OCI-LY1 (cell line): Measurements from ENCODE around the gene TUBA4B.

ENCODE experiments used
- H2AFZ ChIP-seq: fragments of 200-600 bp; sonication (generic), shearing (Covaris generic); 2 replicates; pipeline ENCODE4 v1.6.0; 2014; ENCODE audit warnings: antibody characterized with exemption, mild to moderate bottlenecking, low read length
- H3F3A ChIP-seq: fragments of 200-600 bp; sonication (generic), shearing (Covaris generic); 2 replicates; pipeline ENCODE4 v1.6.0; 2014; ENCODE audit warnings: mild to moderate bottlenecking, antibody characterized with exemption, low read length, moderate library complexity; ENCODE audit not compliant: insufficient read depth
- H3K27ac ChIP-seq: fragments of 200-600 bp; sonication (generic); 2 replicates; pipeline ENCODE4 v1.5.1; 2014; ENCODE audit warnings: low read length, mixed run types, mild to moderate bottlenecking, low read depth; ENCODE audit not compliant: poor library complexity, severe bottlenecking
- H3K27me3 ChIP-seq: fragments of 200-600 bp; sonication (generic); 2 replicates; pipeline ENCODE4 v1.6.0; 2014; ENCODE audit warnings: antibody characterized with exemption, mild to moderate bottlenecking, low read length, moderate library complexity; ENCODE audit not compliant: insufficient read depth
- H3K36me3 ChIP-seq: fragments of 200-600 bp; sonication (generic); 2 replicates; pipeline ENCODE4 v1.6.1; 2014; ENCODE audit warnings: mild to moderate bottlenecking, antibody characterized with exemption, low read length, moderate library complexity, mixed read lengths; ENCODE audit not compliant: insufficient read depth
- H3K4me1 ChIP-seq: fragments of 200-600 bp; sonication (generic); 2 replicates; pipeline ENCODE4 v1.5.1; 2014; ENCODE audit warnings: mild to moderate bottlenecking, low read length, moderate library complexity; ENCODE audit not compliant: insufficient read depth, severe bottlenecking
- H3K4me2 ChIP-seq: fragments of 200-600 bp; sonication (generic), shearing (Covaris generic); 2 replicates; pipeline ENCODE4 v1.6.1; 2014; ENCODE audit warnings: low read length
- H3K4me3 ChIP-seq: fragments of 200-600 bp; sonication (generic); 2 replicates; pipeline ENCODE4 v1.5.1; 2014; ENCODE audit warnings: low read length, low read depth, mild to moderate bottlenecking, mixed read lengths; ENCODE audit not compliant: poor library complexity, severe bottlenecking
- H3K79me2 ChIP-seq: fragments of 200-600 bp; shearing (Covaris generic); 2 replicates; pipeline ENCODE4 v1.6.1; 2016; ENCODE audit warnings: mixed run types, low read length, mixed read lengths; ENCODE audit not compliant: insufficient read depth
- H3K9ac ChIP-seq: fragments of 200-600 bp; sonication (generic), shearing (Covaris generic); 2 replicates; pipeline ENCODE4 v1.6.1; 2014; ENCODE audit warnings: mild to moderate bottlenecking, low read length, mixed read lengths
- H3K9me2 ChIP-seq: fragments of 200-600 bp; sonication (generic), shearing (Covaris generic); 2 replicates; pipeline ENCODE4 v1.6.1; 2014; ENCODE audit warnings: low read depth, mild to moderate bottlenecking, low read length, mixed read lengths
- H3K9me3 ChIP-seq: fragments of 200-600 bp; shearing (Covaris generic); 2 replicates; pipeline ENCODE4 v1.6.1; 2014; ENCODE audit warnings: low read length, mixed read lengths
- H4K20me1 ChIP-seq: fragments of 200-600 bp; sonication (generic), shearing (Covaris generic); 2 replicates; pipeline ENCODE4 v1.6.0; 2016; ENCODE audit warnings: mild to moderate bottlenecking, low read length; ENCODE audit not compliant: insufficient read depth
- EZH2 ChIP-seq: fragments of 200-600 bp; sonication (generic), shearing (Covaris generic); IDR thresholded peaks from 2 replicates; pipeline ENCODE4 v1.8.0; 2017; ENCODE audit warnings: borderline replicate concordance, mixed run types, mild to moderate bottlenecking, antibody characterized with exemption, low read length, moderate library complexity, mixed read lengths
- TF ChIP-seq, protein P1 (sequence below): fragments of 200-600 bp; sonication (generic), shearing (Covaris generic); IDR thresholded peaks from 2 replicates; pipeline ENCODE4 v1.5.1; 2017; ENCODE audit warnings: mild to moderate bottlenecking, antibody characterized with exemption, low read length, moderate library complexity, mixed read lengths

The TUBA4B gene

DNA sequence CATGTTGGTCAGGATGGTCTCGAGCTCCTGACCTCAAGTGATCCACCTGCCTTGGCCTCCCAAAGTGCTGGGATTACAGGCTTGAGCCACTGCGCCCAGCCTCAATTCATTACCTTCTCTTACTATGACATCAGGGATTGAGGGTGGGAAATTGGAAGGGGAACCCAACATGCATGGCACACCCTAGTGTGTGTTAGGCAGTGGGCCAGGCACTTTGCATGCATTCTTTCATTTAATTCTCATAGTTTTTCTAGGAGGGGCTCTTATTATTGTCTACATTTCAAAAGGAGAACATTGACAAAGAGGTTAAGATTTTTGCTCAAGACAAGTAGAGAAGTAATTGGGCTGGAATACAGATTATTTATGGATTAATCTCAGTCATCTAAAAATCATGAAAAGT lies 15.3 kb downstream of the TUBA4B start:
- Histone ChIP-seq H4K20me1 (no peaks in the 10 kb centered on the region), H3K79me2 (no peaks in the 10 kb centered on the region), H3K36me3 (no peaks in the 10 kb centered on the region), H3K9me3 (no peaks in the 10 kb centered on the region), H3K27ac (no peak overlapping the region), H3K4me2 (no peak overlapping the region), H2AFZ (no peak overlapping the region), H3F3A (no peaks in the 10 kb centered on the region), H3K27me3 (no peaks in the 10 kb centered on the region), H3K4me1 (no peaks in the 10 kb centered on the region), H3K9ac (no peak overlapping the region), H3K9me2 (no peaks in the 10 kb centered on the region), H3K4me3 (no peak overlapping the region)
- TF ChIP-seq, protein P1, sequence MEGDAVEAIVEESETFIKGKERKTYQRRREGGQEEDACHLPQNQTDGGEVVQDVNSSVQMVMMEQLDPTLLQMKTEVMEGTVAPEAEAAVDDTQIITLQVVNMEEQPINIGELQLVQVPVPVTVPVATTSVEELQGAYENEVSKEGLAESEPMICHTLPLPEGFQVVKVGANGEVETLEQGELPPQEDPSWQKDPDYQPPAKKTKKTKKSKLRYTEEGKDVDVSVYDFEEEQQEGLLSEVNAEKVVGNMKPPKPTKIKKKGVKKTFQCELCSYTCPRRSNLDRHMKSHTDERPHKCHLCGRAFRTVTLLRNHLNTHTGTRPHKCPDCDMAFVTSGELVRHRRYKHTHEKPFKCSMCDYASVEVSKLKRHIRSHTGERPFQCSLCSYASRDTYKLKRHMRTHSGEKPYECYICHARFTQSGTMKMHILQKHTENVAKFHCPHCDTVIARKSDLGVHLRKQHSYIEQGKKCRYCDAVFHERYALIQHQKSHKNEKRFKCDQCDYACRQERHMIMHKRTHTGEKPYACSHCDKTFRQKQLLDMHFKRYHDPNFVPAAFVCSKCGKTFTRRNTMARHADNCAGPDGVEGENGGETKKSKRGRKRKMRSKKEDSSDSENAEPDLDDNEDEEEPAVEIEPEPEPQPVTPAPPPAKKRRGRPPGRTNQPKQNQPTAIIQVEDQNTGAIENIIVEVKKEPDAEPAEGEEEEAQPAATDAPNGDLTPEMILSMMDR: no peak
- TF ChIP-seq EZH2: no peak

GRCh38 chr2:219269362-219270054 lies 16.5 kb downstream of the TUBA4B start:
- Histone ChIP-seq H4K20me1 (no peaks in the 10 kb centered on the region), H3K4me3 (no peak overlapping the region), H3K27me3 (no peaks in the 10 kb centered on the region), H3K9me3 (no peaks in the 10 kb centered on the region), H3K79me2 (no peaks in the 10 kb centered on the region), H2AFZ (no peak overlapping the region), H3K27ac (no peak overlapping the region), H3K9me2 (no peaks in the 10 kb centered on the region), H3K9ac (no peak overlapping the region), H3K36me3 (no peaks in the 10 kb centered on the region), H3K4me2 (no peak overlapping the region), H3F3A (no peaks in the 10 kb centered on the region), H3K4me1 (peaks cover 8% of the 10 kb centered on the region)
- TF ChIP-seq EZH2: no peak

DNA sequence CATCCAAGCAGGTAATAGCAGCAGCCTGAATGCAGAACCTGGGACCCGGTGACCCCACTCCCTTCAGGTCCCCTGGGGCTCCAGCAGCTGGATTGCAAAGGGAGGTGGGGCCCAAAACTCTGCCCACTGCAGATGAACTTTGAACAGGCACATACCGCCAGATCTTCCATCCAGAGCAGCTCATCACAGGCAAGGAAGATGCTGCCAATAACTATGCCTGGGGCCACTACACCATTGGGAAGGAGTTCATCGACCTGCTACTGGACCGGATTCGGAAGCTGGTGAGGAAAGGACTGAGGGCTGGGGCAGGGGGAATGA lies 17.0 kb downstream of the TUBA4B start:
- no peak overlapping the region for H3K9ac ChIP-seq
- H3K27ac ChIP-seq: no peak overlapping the region
- H3K79me2 ChIP-seq: no peaks in the 10 kb centered on the region
- H3K27me3 ChIP-seq: no peaks in the 10 kb centered on the region
- H3K4me2 ChIP-seq: no peak overlapping the region
- H3K36me3 ChIP-seq: no peaks in the 10 kb centered on the region
- H4K20me1 ChIP-seq: no peaks in the 10 kb centered on the region
- H2AFZ ChIP-seq: no peak overlapping the region
- H3K4me3 ChIP-seq: no peak overlapping the region
- no peaks in the 10 kb centered on the region for H3K9me2 ChIP-seq
- peaks cover 13% of the 10 kb centered on the region for H3K4me1 ChIP-seq
- H3K9me3 ChIP-seq: no peaks in the 10 kb centered on the region
- H3F3A ChIP-seq: no peaks in the 10 kb centered on the region
- no peak for TF ChIP-seq EZH2
- TF ChIP-seq, protein P1: no peak

GRCh38 chr2:219271021-219271420 lies 18.0 kb downstream of the TUBA4B start:
- Histone ChIP-seq H3K27ac (no peak overlapping the region), H3K9ac (no peak overlapping the region), H3K27me3 (no peaks in the 10 kb centered on the region), H3K79me2 (peaks cover 5% of the 10 kb centered on the region; the same call in 1 of the 2 replicates), H2AFZ (no peak overlapping the region), H3F3A (no peaks in the 10 kb centered on the region), H3K9me2 (no peaks in the 10 kb centered on the region), H3K4me1 (peaks cover 23% of the 10 kb centered on the region), H4K20me1 (no peaks in the 10 kb centered on the region), H3K4me3 (no peak overlapping the region), H3K4me2 (no peak overlapping the region), H3K36me3 (no peaks in the 10 kb centered on the region), H3K9me3 (no peaks in the 10 kb centered on the region)
- TF ChIP-seq, protein P1: no peak
- TF ChIP-seq EZH2: no peak
